NCI-H146 treated with DMSO at 0.1 percent for 48 hours (cell line): ENCODE data around the gene KIFC3.
"Not testable (repeated sequence)": the region's sequence is repeated elsewhere in the genome, so short reads cannot be mapped to it uniquely, and the experiment has no call there.

Source experiments
- DNase-seq: peaks from one replicate; lab custom pipeline; 2025; ENCODE audit not compliant: unreplicated experiment; lab: John Stamatoyannopoulos, UW

The KIFC3 gene

DNA sequence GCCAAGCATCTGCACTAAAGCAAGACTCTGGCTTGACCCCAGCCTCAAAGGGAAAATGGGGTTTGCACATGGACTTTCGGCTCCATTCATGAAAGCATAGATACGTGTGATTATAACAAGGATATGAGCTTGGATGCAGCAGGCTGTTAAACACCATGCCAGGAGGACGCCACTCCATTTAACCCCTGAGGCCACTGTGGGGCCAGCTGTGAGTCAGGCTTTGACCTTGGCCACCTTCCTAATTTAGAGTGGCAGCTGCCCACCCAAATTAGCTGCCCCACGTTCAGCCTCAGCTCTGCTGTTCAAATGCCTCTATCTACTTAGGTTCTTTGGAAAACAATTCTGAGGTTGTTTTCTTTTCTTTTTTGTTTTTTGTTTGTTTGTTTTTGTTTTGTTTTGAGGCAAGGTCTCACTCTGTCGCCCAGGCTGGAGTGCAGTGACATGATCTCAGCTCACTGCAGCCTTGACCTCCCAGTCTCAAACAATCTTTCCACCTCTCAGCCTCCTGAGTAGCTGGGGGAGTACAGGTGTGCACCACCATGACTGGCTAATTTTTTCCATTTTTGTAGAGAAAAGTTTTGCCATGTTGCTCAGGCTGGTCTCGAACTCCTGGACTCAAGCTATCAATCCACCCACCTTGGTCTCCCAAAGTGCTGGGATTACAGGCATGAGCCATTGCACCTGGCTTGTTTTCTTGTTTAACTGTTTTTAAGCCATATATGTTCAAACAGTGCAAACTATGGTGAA lies 23.2 kb upstream of the KIFC3 start:
- no peak for DNase-seq

GRCh38 chr16:57824888-57825287 lies 22.6 kb upstream of the KIFC3 start:
- no peak for DNase-seq

DNA sequence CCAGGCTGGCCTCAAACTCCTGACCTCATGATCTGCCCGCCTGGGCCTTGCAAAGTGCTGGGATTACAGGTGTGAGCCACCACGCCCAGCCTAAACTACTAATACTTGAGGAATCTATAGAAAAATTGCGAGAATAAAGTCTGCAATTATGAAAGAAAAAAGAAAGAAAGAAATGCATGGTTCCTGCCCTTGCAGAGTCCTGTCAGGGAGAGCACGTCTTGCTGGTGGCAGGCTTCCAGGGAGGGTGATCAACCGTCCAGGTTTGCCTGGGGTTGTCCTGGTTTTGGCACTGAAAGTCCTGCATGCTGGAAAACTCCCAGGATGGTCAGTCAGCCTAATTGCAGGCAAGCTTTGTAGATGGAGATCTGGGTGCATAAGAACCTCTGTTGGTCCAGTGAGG lies 21.5 kb upstream of the KIFC3 start:
- DNase-seq, result no peak

DNA sequence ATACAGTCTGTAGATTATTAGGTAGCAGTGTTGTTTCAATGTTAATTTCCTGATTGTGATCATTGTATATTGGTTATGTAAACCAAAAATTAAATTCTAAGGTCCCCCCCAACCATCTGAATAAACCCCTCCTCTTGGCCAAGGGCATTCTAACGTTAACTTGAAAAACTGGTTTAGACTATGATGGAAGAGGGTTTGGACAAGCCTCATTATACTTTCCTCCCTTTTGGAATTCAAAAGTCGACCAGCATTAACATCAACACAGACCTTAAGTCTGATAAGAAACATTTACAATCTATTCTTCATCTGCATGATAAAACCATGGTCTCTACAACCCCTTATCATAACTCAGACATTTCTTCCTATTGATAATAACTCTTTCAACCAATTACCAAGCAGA lies 20.6 kb upstream of the KIFC3 start:
- no peak for DNase-seq

- DNase-seq, result no peak
Measured at GRCh38 chr16:57822018-57822553, 19.8 kb upstream of the KIFC3 start.

DNA sequence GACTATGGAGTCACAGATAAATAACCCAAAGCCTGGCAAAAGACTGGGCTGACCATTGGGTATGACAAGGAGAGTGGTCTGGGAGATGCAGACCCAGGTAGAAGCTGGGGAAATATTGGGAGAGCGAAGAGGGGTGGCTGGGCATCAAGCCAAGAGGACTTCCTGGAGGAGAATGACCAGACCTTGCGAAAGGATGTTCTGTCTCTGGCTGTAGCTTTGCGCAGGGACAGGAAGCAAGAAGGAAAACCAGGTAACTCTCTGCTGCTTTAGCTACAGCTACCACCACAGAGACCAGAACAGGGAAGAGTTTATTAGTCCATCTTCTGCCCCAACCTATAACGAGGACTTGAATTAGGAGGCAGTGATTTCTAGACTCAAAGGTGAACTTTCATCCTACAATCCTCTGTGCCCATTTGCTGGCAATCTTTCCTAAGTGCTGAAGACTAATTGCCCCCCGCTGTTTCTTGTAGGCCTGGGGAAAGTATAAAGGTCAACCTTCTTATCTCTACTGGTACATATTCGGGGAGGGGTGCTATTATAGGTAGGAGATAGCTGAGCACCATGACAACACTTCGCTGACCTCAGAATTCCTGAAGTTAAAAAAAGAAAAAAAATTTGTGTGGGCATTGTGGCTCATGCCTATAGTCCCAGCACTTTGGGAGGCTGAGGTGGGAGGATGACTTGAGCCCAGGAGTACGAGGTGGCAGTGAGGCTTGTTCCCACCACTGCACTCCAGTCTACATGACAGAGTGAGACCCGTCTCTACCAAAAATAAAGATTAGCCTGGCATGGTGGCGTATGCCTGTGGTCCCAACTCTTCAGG lies 19.1 kb upstream of the KIFC3 start:
- DNase-seq, result no peak

DNA sequence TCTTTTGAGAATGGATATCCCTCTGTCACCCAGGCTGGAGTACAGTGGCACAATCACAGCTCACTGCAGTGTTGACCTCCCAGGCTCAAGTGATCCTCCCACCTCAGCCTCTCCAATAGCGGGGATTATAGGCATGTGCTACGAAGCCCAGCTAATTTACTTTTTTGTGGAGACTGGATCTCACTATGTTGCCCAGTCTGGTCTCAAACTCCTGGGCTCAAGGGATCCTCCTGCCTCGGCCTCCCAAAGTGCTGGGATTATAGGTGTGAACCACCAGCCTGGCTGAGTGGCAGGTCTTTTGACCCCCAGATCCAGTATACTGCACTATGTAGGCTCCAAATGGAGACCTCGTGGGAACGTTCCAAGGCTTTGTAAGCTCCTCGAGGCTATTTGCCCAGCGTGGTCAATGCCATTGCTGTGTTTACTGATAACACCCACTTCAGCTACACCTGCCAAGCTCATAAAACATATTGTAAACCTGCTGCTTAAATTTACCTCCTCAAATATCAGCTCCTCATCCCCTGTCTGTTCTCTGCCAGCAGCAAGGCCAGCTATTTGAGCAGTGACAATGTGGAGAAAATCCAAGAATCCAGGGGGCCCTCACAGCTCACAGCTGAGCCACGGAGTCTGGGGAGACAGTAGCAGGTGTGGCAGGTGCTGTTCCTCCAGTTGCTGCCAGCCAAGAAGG lies 16.2 kb upstream of the KIFC3 start:
- DNase-seq, result peak; percentile 80

DNA sequence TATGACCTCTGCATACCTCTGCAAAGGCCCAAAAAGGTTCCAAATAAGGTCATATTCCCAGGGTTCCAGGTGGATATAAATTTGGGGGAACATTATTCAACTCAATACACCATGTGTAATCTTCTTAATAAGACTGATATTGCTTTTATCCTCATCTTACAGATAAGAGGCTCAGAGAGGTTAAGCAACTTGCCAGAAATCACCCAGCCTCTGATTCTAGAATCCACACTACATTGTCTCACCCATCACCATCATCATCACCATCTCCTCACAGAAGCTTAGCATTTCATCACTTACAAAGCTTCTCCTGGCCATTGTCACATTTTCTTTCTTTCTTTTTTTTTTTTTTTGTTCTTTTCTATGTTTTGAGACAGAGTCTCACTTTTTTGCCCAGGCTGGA lies 15.4 kb upstream of the KIFC3 start:
- DNase-seq, result no peak

- DNase-seq, result no peak
Measured at GRCh38 chr16:57815987-57816745, 13.9 kb upstream of the KIFC3 start.

DNA sequence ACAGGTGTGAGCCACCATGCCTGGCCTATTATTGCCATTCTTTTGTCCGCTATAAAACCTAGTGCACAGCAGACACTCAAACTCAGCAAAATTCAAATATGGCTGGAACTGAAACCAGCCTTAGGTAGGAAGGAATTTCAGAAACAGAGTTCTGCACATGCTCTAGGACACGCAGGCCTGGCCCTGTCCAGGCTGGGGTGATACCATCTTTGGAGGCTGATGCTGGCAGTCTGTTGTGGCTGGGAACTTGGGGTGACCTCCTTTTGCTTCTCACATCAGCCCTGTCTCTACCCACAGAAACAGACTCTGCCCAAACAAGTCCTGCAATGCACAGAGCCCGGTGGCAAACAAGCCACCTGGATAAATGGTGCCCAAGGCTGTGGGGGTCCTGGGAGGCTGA lies 12.6 kb upstream of the KIFC3 start:
- DNase-seq, result no peak

GRCh38 chr16:57813466-57813865 lies 11.2 kb upstream of the KIFC3 start:
- DNase-seq, result no peak

DNA sequence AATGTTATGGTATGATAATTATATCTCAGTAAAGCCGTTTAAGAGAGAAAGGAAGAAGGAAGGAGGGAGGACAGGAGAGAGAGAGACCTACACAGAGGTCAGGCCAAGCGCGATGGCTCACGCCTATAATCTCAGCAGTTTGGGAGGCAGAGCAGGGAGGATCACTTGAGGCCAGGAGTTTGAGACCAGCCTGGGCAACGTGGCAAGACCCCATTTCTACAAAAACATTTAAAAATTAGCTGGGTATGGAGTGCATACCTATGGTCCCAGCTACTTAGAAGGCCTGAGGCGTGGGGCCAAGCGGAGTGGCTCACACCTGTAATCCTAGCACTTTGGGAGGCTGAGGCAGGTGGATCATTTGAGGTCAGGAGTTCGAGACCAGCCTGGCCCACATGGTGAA lies 9.0 kb upstream of the KIFC3 start:
- DNase-seq, result not testable (repeated sequence)

GRCh38 chr16:57810197-57811031 lies 8.1 kb upstream of the KIFC3 start:
- DNase-seq, result peak; percentile 35

DNA sequence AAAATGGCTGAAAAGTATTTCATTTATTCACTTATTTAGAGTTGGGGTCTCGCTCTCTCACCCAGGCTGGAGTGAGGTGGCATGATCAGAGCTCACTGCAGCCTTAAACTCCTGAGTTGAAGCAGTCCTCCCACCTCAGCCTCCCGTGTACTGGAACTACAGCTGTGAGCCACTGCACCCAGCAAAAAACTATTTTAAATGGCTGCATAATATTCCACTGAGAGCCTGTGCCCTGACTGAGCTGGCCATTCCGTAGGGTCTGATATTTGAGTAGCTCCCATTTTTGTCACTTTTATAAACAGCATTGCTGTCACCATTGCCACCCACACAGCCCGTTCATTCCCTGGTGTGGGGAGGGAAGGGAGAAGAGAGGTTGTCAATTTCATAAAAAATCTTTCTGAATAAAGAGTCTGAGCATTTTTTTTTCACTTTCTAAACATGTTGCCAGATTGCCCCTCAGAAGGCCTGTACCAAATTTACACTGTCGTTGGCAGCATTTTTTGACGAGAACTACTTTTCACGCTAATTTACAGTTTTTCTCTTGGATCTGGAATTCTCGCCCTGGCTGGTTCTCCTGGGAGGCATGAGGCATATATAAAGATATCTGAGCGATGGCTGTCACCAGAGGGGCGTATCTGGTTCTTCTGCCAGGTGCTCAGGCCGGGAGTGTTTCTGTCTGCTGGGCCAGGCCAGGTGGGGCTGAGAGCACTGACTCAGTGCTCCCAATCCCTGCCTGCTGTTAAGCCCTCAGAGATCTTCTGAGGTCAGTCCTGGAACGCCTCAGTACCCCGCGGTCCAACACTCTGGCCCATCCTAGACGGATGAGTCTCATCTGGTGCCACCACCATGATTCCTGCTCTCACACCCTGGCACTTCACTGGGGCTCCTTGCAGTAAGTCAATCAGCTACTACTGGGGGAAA lies 7.2 kb upstream of the KIFC3 start:
- no peak for DNase-seq

DNA sequence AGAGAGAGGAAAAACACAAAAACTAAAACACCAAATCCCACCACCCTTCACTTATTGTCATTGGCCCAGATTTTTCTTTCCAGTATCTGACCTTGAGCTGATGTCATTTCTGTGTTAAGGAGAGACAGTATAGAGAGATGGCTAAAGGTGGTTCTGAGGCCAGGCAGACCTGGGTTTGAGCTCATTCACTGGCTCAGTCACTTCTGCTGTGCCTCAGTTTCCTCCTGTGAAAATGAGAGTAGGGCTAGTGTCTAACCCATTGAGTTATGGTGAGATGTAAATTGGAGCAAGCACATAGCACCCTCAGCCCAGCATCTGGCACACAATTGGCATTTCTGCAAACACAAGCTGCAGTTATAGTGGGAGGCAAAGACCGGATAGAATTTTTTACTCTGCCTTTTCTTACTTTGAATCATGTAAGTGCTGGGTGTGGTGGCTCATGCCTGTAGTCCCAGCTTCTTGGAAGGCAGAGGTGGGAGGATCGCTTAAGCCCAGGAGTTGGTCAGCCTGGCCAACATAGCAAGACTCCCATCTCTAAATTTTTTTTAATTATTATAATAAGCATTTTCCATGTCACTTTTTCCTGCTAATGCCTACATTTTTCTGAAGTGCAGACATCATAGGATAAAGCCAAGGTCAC lies 6.4 kb upstream of the KIFC3 start:
- DNase-seq, result no peak

- peak; percentile 34 for DNase-seq
Measured at GRCh38 chr16:57807968-57808528, 5.8 kb upstream of the KIFC3 start.

DNA sequence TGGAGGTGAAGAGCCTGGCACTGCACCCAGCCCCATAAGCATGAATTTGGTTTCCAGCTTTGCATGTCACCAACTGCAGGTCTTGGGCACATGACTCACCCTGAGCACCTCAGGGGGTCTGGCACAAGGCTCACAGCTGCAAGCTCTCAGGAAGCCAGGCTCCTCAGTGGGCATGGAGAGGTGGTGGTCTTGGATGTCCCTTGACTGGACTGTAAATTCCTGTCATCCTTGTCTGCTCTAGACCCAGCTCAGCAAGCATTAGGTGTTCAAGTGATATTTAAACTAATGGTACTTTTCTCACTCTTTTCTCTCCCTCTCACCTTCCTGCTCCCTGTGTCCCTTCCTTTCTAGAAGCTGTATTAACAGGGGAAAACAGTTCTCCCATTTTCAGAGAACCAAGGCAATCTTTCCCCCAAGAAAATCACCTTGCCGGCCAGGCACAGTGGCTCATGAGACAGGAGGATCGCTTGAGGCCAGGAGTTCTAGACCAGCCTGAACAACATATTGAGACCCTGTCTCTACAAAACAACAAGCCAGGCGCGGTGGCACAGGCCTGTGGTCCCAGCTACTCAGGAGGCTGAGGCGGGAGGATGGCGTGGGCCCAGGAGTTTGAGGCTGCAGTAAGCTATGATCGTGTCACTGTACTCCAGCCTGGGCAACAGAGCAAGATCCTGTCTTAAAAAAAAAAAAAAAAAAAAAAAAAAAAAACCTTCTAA lies 5.1 kb upstream of the KIFC3 start:
- DNase-seq, result no peak

GRCh38 chr16:57805176-57805575 lies 2.9 kb upstream of the KIFC3 start:
- no peak for DNase-seq
